T47D (cell line): ENCODE measurements around the gene ANKRD9.

Experiments used
- DNase-seq, 2 experiments: peaks; one replicate each; pipeline versions ENCODE4 v3.0.0 to v3.0.0-alpha.2; 2011 to 2012; ENCODE audit warnings: low read depth in 1 of 2, low spot score in 1 of 2
- JUND ChIP-seq: IDR thresholded peaks from 2 replicates; pipeline ENCODE4 v1.6.1; 2012; ENCODE audit warnings: low read depth
- in situ Hi-C: cut with HindIII; loops from 2 replicates; pipeline ENCODE4 v1.10.0; 2016; ENCODE audit warnings: low sequenced_read_pairs, low pct_unique_long_range_greater_than_20kb

ANKRD9 gene

GRCh38 chr14:102485693-102486512 lies 23.7 kb downstream of the ANKRD9 start:
- no peak for DNase-seq
- in situ Hi-C loops, result no loop called here
- no peak for TF ChIP-seq JUND

DNA sequence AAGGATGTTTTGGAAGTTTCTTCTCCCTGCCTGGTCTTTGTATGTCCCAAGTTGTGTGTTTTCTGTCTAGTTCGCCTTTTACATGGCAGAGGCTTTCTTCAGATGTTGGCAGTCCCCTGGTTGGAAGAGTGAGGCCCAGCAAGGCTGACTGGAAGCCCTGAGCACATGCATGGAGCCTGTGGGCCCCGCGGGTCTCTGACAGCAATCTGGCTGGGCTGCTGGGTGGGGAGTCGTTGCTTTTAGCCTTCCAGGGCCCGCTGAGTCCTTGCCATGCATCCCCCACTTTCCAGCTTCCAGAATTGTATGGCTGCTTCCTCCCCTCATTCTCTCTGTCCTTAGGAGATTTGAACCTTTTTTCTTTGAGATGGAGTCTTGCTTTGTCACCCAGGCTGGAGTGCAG lies 25.3 kb downstream of the ANKRD9 start:
- no peak for TF ChIP-seq JUND
- DNase-seq, result no peak
- in situ Hi-C loops, result no loop called here

- peak; percentile 25; the same call in 1 of the 2 replicates for TF ChIP-seq JUND
- in situ Hi-C loops, result no loop called here
- DNase-seq, result peak; percentile 65 to 88
These were observed 27.8 kb downstream of the ANKRD9 start for GRCh38 chr14:102481791-102482238.

GRCh38 chr14:102481371-102481770 lies 28.2 kb downstream of the ANKRD9 start:
- in situ Hi-C loops, result no loop called here
- TF ChIP-seq JUND, result no peak
- DNase-seq, result no peak

DNA sequence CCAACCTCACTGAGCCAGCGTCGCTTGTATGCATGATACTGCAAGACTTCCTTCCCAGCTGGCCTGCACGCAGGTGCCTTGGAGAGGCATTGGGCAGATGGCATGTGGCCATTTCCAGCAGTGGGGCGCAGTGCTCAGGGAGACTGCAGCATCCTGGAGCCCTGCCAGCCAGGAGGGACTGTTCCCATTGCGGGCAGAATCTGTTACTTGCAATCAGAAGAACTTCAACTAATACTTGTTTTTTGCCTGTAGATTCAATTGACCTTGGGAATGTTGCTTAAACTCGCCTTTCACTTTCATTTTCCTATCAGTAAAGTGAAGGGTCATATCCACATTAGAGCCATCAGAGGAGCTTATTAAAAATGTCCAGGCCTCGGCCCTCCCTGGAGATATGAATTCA lies 29.8 kb downstream of the ANKRD9 start:
- TF ChIP-seq JUND, result no peak
- in situ Hi-C loops, result no loop called here

GRCh38 chr14:102479107-102479506 lies 30.5 kb downstream of the ANKRD9 start:
- in situ Hi-C loops, result no loop called here
- TF ChIP-seq JUND, result no peak
- no peak for DNase-seq

More for the DNA sequence above, 29.8 kb downstream of the ANKRD9 start:
- DNase-seq, result no peak

- in situ Hi-C loops, result no loop called here
- no peak for TF ChIP-seq JUND
These were observed 34.6 kb downstream of the ANKRD9 start for GRCh38 chr14:102474934-102475333.

GRCh38 chr14:102473559-102473958 lies 36.0 kb downstream of the ANKRD9 start:
- no peak for DNase-seq
- no peak for TF ChIP-seq JUND
- in situ Hi-C loops, result no loop called here

More at GRCh38 chr14:102474934-102475333, 34.6 kb downstream of the ANKRD9 start:
- DNase-seq, result no peak

- peak; percentile 58 to 91 for DNase-seq
- no peak for TF ChIP-seq JUND
- in situ Hi-C loops, result no loop called here
These were observed 36.8 kb downstream of the ANKRD9 start for GRCh38 chr14:102472791-102473150.

DNA sequence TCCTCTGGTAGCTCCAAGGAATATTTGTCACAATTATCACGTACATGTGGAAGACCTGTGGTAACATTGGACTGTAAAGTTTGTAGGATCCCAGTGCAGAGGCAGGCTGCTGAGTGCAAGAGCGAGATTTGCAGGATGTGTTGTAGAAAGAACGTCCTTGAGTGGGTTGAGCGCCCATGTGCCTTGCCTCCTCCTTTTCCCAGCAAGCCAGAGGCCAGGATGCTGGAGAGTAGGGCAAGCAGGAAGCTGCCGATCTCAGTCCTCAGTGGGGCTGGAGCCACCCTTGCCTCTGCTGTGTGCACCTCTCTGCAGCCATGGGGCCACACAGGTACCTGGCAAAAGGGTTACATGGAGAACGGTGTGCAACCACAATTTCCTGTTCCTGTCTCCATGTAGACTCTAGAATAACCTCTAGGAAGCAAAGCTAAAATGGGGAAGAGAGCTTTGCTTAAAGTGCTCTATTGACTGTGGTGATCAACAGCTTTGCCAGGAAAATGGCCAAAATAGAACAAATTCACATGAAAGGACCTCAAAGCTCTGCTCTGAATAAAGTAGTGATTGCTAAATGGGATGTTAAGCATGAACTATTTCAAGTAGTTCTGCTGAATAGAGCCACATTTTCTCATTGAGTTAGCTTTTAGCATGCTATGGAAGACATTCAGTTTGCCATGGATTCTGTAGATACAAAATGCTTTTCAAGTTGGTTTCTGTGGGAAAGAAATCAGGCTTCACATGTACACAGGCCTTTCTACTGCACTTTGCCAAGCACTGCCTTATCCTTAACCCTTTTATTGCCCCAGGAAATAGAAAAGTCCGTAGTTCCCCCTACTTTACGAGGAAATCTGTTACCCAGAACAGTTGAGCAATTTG lies 37.4 kb downstream of the ANKRD9 start:
- TF ChIP-seq JUND, result no peak
- in situ Hi-C loops, result no loop called here
- no peak for DNase-seq

- DNase-seq, result peak in 1 of 2 experiments; percentile 81
- TF ChIP-seq JUND, result peak; percentile 80
- in situ Hi-C loops, result no loop called here
These were observed 40.3 kb downstream of the ANKRD9 start for GRCh38 chr14:102469261-102469660.

- no peak for DNase-seq
- in situ Hi-C loops, result no loop called here
- TF ChIP-seq JUND, result no peak
These were observed 44.7 kb downstream of the ANKRD9 start for GRCh38 chr14:102464846-102465341.

DNA sequence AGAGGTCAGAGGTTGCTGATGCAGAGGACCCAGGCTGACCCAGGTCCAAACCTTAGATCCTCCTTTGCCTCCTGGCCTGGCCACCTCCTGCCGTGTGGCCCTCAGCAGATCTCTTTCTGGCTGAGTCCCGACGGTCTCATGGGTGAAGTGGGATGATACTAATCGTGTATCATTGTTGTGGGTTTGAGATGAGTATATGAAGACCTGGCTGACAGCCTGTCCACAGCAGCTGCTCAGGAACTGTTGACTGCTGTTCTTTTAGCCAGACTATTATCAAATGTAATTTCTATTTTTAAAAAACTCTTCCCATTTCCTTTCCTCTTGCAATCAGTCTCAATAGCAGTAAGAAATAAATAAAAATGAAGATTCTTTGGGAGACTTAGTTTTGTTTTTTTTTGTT lies 45.6 kb downstream of the ANKRD9 start:
- in situ Hi-C loops, result no loop called here
- no peak for TF ChIP-seq JUND
- no peak for DNase-seq
